ENCODE results near the gene LYPD6.

DNA sequence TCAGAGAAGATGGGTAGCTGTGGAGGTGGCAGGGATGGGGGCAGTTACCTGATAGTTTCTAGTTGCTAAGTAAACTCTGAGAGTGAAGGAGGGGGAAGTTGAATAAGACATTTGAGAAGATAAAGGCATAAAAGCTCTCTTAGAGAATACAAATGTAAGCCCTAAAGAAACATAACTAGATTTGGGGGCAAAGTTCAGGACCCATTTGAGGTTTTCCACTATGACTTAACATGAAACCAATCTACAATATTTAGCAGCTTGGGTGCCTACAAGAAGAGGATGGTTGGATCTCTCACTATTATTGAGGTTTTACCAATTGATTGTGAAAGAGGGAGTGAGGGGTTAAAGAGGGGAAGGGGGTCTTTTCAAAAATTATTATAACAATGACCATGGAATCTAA is 34.4 kb upstream of the LYPD6 start:
- TF ChIP-seq, protein P1, sequence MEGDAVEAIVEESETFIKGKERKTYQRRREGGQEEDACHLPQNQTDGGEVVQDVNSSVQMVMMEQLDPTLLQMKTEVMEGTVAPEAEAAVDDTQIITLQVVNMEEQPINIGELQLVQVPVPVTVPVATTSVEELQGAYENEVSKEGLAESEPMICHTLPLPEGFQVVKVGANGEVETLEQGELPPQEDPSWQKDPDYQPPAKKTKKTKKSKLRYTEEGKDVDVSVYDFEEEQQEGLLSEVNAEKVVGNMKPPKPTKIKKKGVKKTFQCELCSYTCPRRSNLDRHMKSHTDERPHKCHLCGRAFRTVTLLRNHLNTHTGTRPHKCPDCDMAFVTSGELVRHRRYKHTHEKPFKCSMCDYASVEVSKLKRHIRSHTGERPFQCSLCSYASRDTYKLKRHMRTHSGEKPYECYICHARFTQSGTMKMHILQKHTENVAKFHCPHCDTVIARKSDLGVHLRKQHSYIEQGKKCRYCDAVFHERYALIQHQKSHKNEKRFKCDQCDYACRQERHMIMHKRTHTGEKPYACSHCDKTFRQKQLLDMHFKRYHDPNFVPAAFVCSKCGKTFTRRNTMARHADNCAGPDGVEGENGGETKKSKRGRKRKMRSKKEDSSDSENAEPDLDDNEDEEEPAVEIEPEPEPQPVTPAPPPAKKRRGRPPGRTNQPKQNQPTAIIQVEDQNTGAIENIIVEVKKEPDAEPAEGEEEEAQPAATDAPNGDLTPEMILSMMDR (IDR thresholded peaks at IDR 0.05): no peak
- no peak for TF ChIP-seq POLR2A (IDR thresholded peaks at IDR 0.05)

All from Peyer's patch (tissue), 4 donors.